K562 (cell line): Measurements from ENCODE around the gene TRIM62. TPM values are rescaled to one million over a fixed set of nuclear protein-coding genes. Genes with fewer than 3 reads are reported as not detected.

Experiments
- CXXC5 ChIP-seq: fragments of 250-450 bp; sonication (Bioruptor Pico); IDR thresholded peaks from 2 replicates; pipeline ENCODE4 v1.8.0; 2022; ENCODE audit warnings: inconsistent platforms, mild to moderate bottlenecking, moderate library complexity
- DDX20 ChIP-seq: fragments of 450-650 bp; IDR thresholded peaks from 2 replicates; pipeline ENCODE4 v1.6.1; 2016; ENCODE audit warnings: missing genetic modification characterization, low read depth, mild to moderate bottlenecking, missing compliant biosample characterization, moderate library complexity
- E2F5 ChIP-seq: sonication (generic); formaldehyde crosslinking; IDR thresholded peaks from 2 replicates; pipeline ENCODE4 v1.8.0; 2022; ENCODE audit warnings: mild to moderate bottlenecking, missing genetic modification reagents
- ELF2 ChIP-seq: fragments of 250-450 bp; sonication (Bioruptor Pico); IDR thresholded peaks from 2 replicates; pipeline ENCODE4 v1.5.0; 2021; ENCODE audit warnings: mild to moderate bottlenecking
- FOXK2 ChIP-seq, 2 experiments: fragments of 450-650 bp; IDR thresholded peaks in 1 of 2; conservative IDR thresholded peaks in 1 of 2; 2 replicates each; pipeline ENCODE4 v1.6.1; 2016; ENCODE audit warnings: low read depth in 2 of 2, mild to moderate bottlenecking in 1 of 2
- GABPA ChIP-seq: fragments of 200-800 bp; sonication (Bioruptor generic); conservative IDR thresholded peaks from 2 replicates; pipeline ENCODE4 v1.6.1; 2016; ENCODE audit warnings: low read depth, missing genetic modification characterization, missing compliant biosample characterization
- GATAD2A ChIP-seq: fragments of 450-650 bp; IDR thresholded peaks from 2 replicates; pipeline ENCODE4 v1.6.1; 2017
- KLF10 ChIP-seq: fragments of 250-450 bp; sonication (Bioruptor Pico); IDR thresholded peaks from 2 replicates; pipeline ENCODE4 v1.6.1; 2021; ENCODE audit warnings: matching md5 sums
- LARP7 ChIP-seq: fragments of 450-650 bp; IDR thresholded peaks from 2 replicates; pipeline ENCODE4 v1.6.1; 2016
- NCOA4 ChIP-seq: fragments of 450-650 bp; IDR thresholded peaks from 2 replicates; pipeline ENCODE4 v1.6.1; 2018; ENCODE audit warnings: mild to moderate bottlenecking; ENCODE audit not compliant: partially characterized antibody
- NFXL1 ChIP-seq: fragments of 450-650 bp; formaldehyde crosslinking; IDR thresholded peaks from 2 replicates; pipeline ENCODE4 v1.4.0; 2021; ENCODE audit warnings: mild to moderate bottlenecking
- NR2C2 ChIP-seq, 2 experiments: fragments of 200-800 bp in 1 of 2; sonication (Bioruptor generic) in 1 of 2; sonication (generic) in 1 of 2; formaldehyde crosslinking in 1 of 2; IDR thresholded peaks; 2 replicates each; pipeline versions ENCODE4 v1.6.1 to v1.8.0; 2016 to 2022; ENCODE audit warnings: mild to moderate bottlenecking in 1 of 2, missing compliant biosample characterization in 1 of 2, missing genetic modification characterization in 1 of 2, missing genetic modification reagents in 1 of 2
- PHTF2 ChIP-seq: fragments of 250-450 bp; sonication (Bioruptor Pico); IDR thresholded peaks from 2 replicates; pipeline ENCODE4 v1.5.0; 2021; ENCODE audit warnings: mild to moderate bottlenecking
- POLR2AphosphoS5 ChIP-seq: IDR thresholded peaks from 2 replicates; pipeline ENCODE4 v1.6.1; 2011; ENCODE audit warnings: mild to moderate bottlenecking, low read depth, low read length, moderate library complexity; ENCODE audit not compliant: control insufficient read depth, insufficient read depth
- POLR2B ChIP-seq: fragments of 450-650 bp; IDR thresholded peaks from 2 replicates; pipeline ENCODE4 v1.6.1; 2018; ENCODE audit warnings: low read depth; ENCODE audit not compliant: partially characterized antibody
- PRPF4 ChIP-seq: fragments of 200-400 bp; formaldehyde crosslinking; IDR thresholded peaks from one replicate; pipeline ENCODE4 v1.6.1; 2017; ENCODE audit warnings: low read length, low read depth, mild to moderate bottlenecking; ENCODE audit not compliant: insufficient read depth, poor library complexity, severe bottlenecking
- SIN3A ChIP-seq, 2 experiments: fragments of 150-350 bp in 1 of 2; IDR thresholded peaks; 2 replicates each; pipeline ENCODE4 v1.6.1; 2011 to 2016; ENCODE audit warnings: borderline replicate concordance in 2 of 2, low read depth in 2 of 2, low read length in 2 of 2, mild to moderate bottlenecking in 2 of 2, moderate library complexity in 2 of 2; ENCODE audit not compliant: control insufficient read depth in 1 of 2
- SMC3 ChIP-seq: conservative IDR thresholded peaks from 2 replicates; pipeline ENCODE4 v1.6.1; 2011; ENCODE audit warnings: low read depth, low read length, improper control_type of control experiment; ENCODE audit not compliant: insufficient read depth
- ZNF282 ChIP-seq: sonication (generic); formaldehyde crosslinking; IDR thresholded peaks from 2 replicates; pipeline ENCODE4 v1.8.1; 2023; ENCODE audit warnings: missing genetic modification reagents
- ZNF764 ChIP-seq: fragments of 250-450 bp; sonication (Bioruptor Pico); IDR thresholded peaks from 2 replicates; pipeline ENCODE4 v1.4.0; 2020; ENCODE audit warnings: low read depth, mild to moderate bottlenecking, moderate library complexity
- ZNF778 ChIP-seq: fragments of 450-650 bp; formaldehyde crosslinking; IDR thresholded peaks from 2 replicates; pipeline ENCODE4 v1.4.0; 2020; ENCODE audit warnings: mild to moderate bottlenecking, moderate library complexity
- polyA plus RNA-seq, 8 experiments: library from polyadenylated mRNA; depleted of rRNA in 4 of 8; stranded (reverse) in 5 of 8; unstranded in 3 of 8; fragments of >200 nt; fragmentation: Nextera tagmentation in 2 of 8; fragmentation: Illumina TruSeq in 1 of 8; extraction: Ambion mirVana in 2 of 8; extraction: Trizol in 1 of 8; gene quantifications; 2 replicates each; pipeline versions ENCODE4 v1.2.1 to v1.2.3, GENCODE V29; 2011 to 2014; ENCODE audit warnings: inconsistent platforms in 1 of 8, missing spikeins in 1 of 8
- total RNA-seq, 7 experiments: library from RNA; depleted of rRNA in 6 of 7; stranded (reverse); fragments of >200 nt in 6 of 7; fragmentation: Illumina TruSeq in 2 of 7; extraction: Trizol in 2 of 7; gene quantifications; 2 replicates each; pipeline versions ENCODE4 v1.2.1 to v1.2.3, GENCODE V29; 2011 to 2021; ENCODE audit warnings: low replicate concordance in 1 of 7
- TF ChIP-seq, protein P1 (sequence below), 2 experiments: fragments of 450-650 bp; IDR thresholded peaks; 2 replicates each; pipeline ENCODE4 v1.6.1; 2018; ENCODE audit warnings: mild to moderate bottlenecking in 2 of 2, low read depth in 1 of 2; ENCODE audit not compliant: partially characterized antibody in 2 of 2

The TRIM62 gene
- total and polyA plus RNA-seq, 9 of the 15 experiments (the other 6 are each of a cell fraction or from before 2014, with no cell fraction given): 0.18 to 2.3 (median 0.52) TPM

DNA sequence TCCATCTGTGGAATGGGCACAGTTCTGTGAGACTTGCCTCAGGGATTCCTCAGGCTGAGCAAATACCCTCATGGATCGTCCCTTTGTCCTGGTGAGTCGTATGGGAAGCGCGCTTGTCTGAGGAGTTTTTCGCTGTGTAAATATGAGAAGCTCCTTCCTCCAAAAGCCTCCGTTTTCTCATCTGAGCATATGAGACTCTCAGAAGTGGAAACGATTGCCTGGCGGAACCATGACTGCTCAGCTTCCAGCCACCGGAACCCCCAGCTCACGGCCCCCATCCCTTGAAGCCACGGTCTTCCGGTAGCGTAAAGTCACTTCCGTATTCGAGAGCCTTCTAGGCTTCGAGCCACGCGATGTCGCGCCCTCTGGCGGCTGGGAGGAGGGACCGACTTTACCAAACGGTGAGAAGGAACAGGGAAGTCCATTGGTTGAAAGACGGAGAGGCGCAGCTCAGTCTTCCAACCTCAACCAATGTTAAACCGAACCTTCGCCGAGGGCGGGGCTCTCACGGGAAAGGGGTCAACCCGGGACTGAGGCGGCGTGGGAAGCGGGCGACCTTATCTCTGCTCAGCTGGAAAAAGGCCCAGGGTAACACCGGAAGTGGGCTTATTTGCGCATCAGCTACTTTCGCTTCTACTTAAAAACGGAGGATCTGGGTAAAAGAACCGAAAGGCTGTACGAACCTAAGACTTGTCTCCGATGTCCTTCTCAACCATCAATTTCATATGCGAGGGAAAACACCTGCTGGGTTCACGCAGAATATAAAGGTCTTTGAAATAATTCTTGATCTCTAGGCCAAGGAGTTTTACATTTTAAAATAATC, 54.6 kb downstream of the TRIM62 start (continued):
- TF ChIP-seq NR2C2 (CRISPR knock-in tag; IDR thresholded peaks at IDR 0.05) (no peak), NR2C2 (tag; IDR thresholded peaks at IDR 0.05) (peak; percentile 79), E2F5 (CRISPR knock-in tag) (no peak), DDX20 (tag) (no peak), PRPF4 (no peak), ZNF764 (CRISPR knock-in tag) (no peak), PHTF2 (no peak), ZNF282 (CRISPR knock-in tag) (no peak), CXXC5 (CRISPR knock-in tag) (peak; percentile 95), SMC3 (no peak; the same call in 1 of the 2 replicates), LARP7 (no peak), FOXK2 (conservative IDR thresholded peaks at IDR 0.05 in 1 of 2, IDR thresholded peaks at IDR 0.05 in 1 of 2; ENCODE audit: low read depth in 2 of 2) (peak; percentile 56; a peak in 3 of 4 replicates), NCOA4 (no peak), KLF10 (no peak), POLR2AphosphoS5 (peak; percentile 65; the same call in 1 of the 2 replicates), POLR2B (peak; percentile 52), NFXL1 (CRISPR knock-in tag) (no peak), GATAD2A (no peak), ELF2 (CRISPR knock-in tag) (peak; percentile 96), GABPA (tag) (peak; percentile 96), SIN3A (IDR thresholded peaks at IDR 0.05; ENCODE audit: borderline replicate concordance in 2 of 2, control insufficient read depth in 1 of 2, low read depth in 2 of 2, low read length in 2 of 2) (0 out of 4 replicates have a peak, but pooled peaks have one; percentile 9 to 32), ZNF778 (CRISPR knock-in tag) (no peak)
- TF ChIP-seq, protein P1, sequence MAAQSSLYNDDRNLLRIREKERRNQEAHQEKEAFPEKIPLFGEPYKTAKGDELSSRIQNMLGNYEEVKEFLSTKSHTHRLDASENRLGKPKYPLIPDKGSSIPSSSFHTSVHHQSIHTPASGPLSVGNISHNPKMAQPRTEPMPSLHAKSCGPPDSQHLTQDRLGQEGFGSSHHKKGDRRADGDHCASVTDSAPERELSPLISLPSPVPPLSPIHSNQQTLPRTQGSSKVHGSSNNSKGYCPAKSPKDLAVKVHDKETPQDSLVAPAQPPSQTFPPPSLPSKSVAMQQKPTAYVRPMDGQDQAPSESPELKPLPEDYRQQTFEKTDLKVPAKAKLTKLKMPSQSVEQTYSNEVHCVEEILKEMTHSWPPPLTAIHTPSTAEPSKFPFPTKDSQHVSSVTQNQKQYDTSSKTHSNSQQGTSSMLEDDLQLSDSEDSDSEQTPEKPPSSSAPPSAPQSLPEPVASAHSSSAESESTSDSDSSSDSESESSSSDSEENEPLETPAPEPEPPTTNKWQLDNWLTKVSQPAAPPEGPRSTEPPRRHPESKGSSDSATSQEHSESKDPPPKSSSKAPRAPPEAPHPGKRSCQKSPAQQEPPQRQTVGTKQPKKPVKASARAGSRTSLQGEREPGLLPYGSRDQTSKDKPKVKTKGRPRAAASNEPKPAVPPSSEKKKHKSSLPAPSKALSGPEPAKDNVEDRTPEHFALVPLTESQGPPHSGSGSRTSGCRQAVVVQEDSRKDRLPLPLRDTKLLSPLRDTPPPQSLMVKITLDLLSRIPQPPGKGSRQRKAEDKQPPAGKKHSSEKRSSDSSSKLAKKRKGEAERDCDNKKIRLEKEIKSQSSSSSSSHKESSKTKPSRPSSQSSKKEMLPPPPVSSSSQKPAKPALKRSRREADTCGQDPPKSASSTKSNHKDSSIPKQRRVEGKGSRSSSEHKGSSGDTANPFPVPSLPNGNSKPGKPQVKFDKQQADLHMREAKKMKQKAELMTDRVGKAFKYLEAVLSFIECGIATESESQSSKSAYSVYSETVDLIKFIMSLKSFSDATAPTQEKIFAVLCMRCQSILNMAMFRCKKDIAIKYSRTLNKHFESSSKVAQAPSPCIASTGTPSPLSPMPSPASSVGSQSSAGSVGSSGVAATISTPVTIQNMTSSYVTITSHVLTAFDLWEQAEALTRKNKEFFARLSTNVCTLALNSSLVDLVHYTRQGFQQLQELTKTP (IDR thresholded peaks at IDR 0.05; ENCODE audit: low read depth in 1 of 2, partially characterized antibody in 2 of 2): no peak
